Right lobe of liver (tissue), 6 donors: ENCODE data around the gene F12. TPM values are rescaled to one million over a fixed set of nuclear protein-coding genes. Genes with fewer than 3 reads are reported as not detected.

Source experiments
- ATAC-seq, 4 donors: fragments of 200-7000 bp; cut with Tn5 transposase; one replicate each; pipeline ENCODE4 v1.9.1; 2020; ENCODE audit warnings: mild to moderate bottlenecking in 4 of 4, moderate library complexity in 4 of 4
- DNase-seq, 3 donors: peaks; one replicate each; pipeline ENCODE4 v3.0.0-alpha.2; 2020
- H3K27ac ChIP-seq, 3 donors: fragments of 200-600 bp; one replicate each; pipeline ENCODE4 v1.8.0; 2022
- H3K27me3 ChIP-seq, 2 donors: fragments of 200-600 bp; one replicate each; pipeline ENCODE4 v1.8.0; 2022
- H3K36me3 ChIP-seq, 4 donors: fragments of 200-600 bp; sonication (generic) in 1 of 4; one replicate each; pipeline versions ENCODE4 v1.5.1 to v1.8.0; 2017 to 2022; ENCODE audit warnings: control low read depth in 1 of 4
- H3K4me1 ChIP-seq, 4 donors: fragments of 200-600 bp; sonication (generic) in 1 of 4; one replicate each; pipeline versions ENCODE4 v1.5.1 to v1.8.0; 2017 to 2022; ENCODE audit warnings: control low read depth in 1 of 4
- H3K4me3 ChIP-seq, 3 donors: fragments of 200-600 bp; one replicate each; pipeline ENCODE4 v1.8.0; 2022
- H3K9me3 ChIP-seq, 4 donors: fragments of 200-600 bp; sonication (generic) in 1 of 4; one replicate each; pipeline versions ENCODE4 v1.5.1 to v1.8.0; 2017 to 2022; ENCODE audit warnings: control low read depth in 1 of 4
- CTCF ChIP-seq, 4 donors: fragments of 200-600 bp in 3 of 4; fragments of 450-650 bp in 1 of 4; IDR thresholded peaks; one replicate each; pipeline versions ENCODE4 v1.5.1 to v1.8.0; 2016 to 2022; ENCODE audit warnings: antibody characterized with exemption in 4 of 4, mild to moderate bottlenecking in 2 of 4
- POLR2A ChIP-seq: fragments of 450-650 bp; IDR thresholded peaks from one replicate; pipeline ENCODE4 v1.6.1; 2017; ENCODE audit warnings: antibody characterized with exemption, mild to moderate bottlenecking
- WGBS: methylation state at CpG from one replicate; pipeline ENCODE4 v1.1.6; 2018; ENCODE audit warnings: low coverage, low lambda C conversion rate; ENCODE audit not compliant: insufficient coverage; ENCODE audit errors: missing lambda C conversion rate; 5-methylcytosine and 5-hydroxymethylcytosine counted together
- intact Hi-C, 2 donors: fragments of 100-400 bp; cut with DNase I; formaldehyde crosslinking; loops; one replicate each; pipeline versions ENCODE4 v1.11.2 to v1.14.1; 2022
- total RNA-seq, 6 experiments: library from RNA; depleted of rRNA in 2 of 6; stranded (reverse); fragments of >200 nt in 2 of 6; fragmentation: NEBNext Ultra II Directional in 3 of 6; extraction: Animal tissue kit (Norgen Biotek cat#: 25700) in 3 of 6; gene quantifications; one replicate each; pipeline versions ENCODE4 v1.1.0 to v1.2.4, GENCODE V29; 2016 to 2023
- donor health status: DM: no; HTN: yes; CAD: no.
- donor health status: DM: no; HTN: no; CAD: no.
- donor health status: DM: no; HTN: no; CAD: no.
- donor health status: DM: no; HTN: yes; CAD: no.
- donor health status: DM: no; HTN: yes; CAD: no.

F12 gene
- total RNA-seq, 6 experiments from 2014 or later, result 236 to 518 (median 365) TPM

GRCh38 chr5:177371120-177372033 lies 38.0 kb downstream of the F12 start:
- Histone ChIP-seq H3K27ac (peak overlapping the region; percentile 29 to 95 (median 94)), H3K9me3 (no peaks in the 10 kb centered on the region), H3K27me3 (no peaks in the 10 kb centered on the region), H3K36me3 (no peaks in the 10 kb centered on the region), H3K4me1 (peaks cover 0 to 73% (median 26%) of the 10 kb centered on the region in 4 donors), H3K4me3 (peak overlapping the region; percentile 52 to 64 (median 57))
- TF ChIP-seq CTCF (IDR thresholded peaks at IDR 0.05) (no peak), POLR2A (no peak)
- intact Hi-C loops, result no loop called here
- DNase-seq (peak in 1 of 3 donors; percentile 56), ATAC-seq (no peak)
- WGBS, result 30% methylated on average over 5 of the region's 26 CpGs

GRCh38 chr5:177370488-177371119 lies 38.8 kb downstream of the F12 start:
- peak; percentile 66 to 78 (median 72) for ATAC-seq
- WGBS, result 54% methylated on average over 6 of the region's 42 CpGs
- peak overlapping the region; percentile 52 to 64 (median 57) for H3K4me3 ChIP-seq
- H3K4me1 ChIP-seq, result peaks cover 0 to 78% (median 29%) of the 10 kb centered on the region in 4 donors
- intact Hi-C loops, result no loop called here
- DNase-seq, result peak; percentile 94 to 98 (median 97)
- no peaks in the 10 kb centered on the region for H3K36me3 ChIP-seq
- H3K9me3 ChIP-seq, result no peaks in the 10 kb centered on the region
- no peaks in the 10 kb centered on the region for H3K27me3 ChIP-seq
- TF ChIP-seq POLR2A (no peak), CTCF (IDR thresholded peaks at IDR 0.05) (peak; percentile 40 to 69 (median 60))
- peak overlapping the region; percentile 20 to 94 (median 51) for H3K27ac ChIP-seq

GRCh38 chr5:177369645-177370440 lies 39.5 kb downstream of the F12 start:
- TF ChIP-seq POLR2A, result no peak
- no peak for TF ChIP-seq CTCF (IDR thresholded peaks at IDR 0.05)
- H3K9me3 ChIP-seq, result no peaks in the 10 kb centered on the region
- no peaks in the 10 kb centered on the region for H3K27me3 ChIP-seq
- H3K4me1 ChIP-seq, result peaks cover 0 to 79% (median 30%) of the 10 kb centered on the region in 4 donors
- no peak for ATAC-seq
- 18% methylated on average over 4 of the region's 11 CpGs for WGBS
- no peak overlapping the region for H3K4me3 ChIP-seq
- DNase-seq, result peak in 1 of 3 donors; percentile 73
- peak overlapping the region; percentile 20 to 94 (median 51) for H3K27ac ChIP-seq
- intact Hi-C loops, result no loop called here
- no peaks in the 10 kb centered on the region for H3K36me3 ChIP-seq

GRCh38 chr5:177368869-177369644 lies 40.3 kb downstream of the F12 start:
- no peak for TF ChIP-seq POLR2A
- peak; percentile 39 to 57 (median 48) for TF ChIP-seq CTCF (IDR thresholded peaks at IDR 0.05)
- DNase-seq (no peak), ATAC-seq (no peak)
- intact Hi-C loops, result no loop called here
- WGBS, result 64% methylated on average over 3 of the region's 5 CpGs
- Histone ChIP-seq H3K27me3 (no peaks in the 10 kb centered on the region), H3K9me3 (no peaks in the 10 kb centered on the region), H3K36me3 (no peaks in the 10 kb centered on the region), H3K4me1 (peaks cover 0 to 71% (median 30%) of the 10 kb centered on the region in 4 donors), H3K27ac (peak overlapping the region in 1 of 3 donors; percentile 94), H3K4me3 (no peak overlapping the region)
